ENCODE results near the gene CRAT.

The CRAT gene

GRCh38 chr9:129110740-129111527, at the start of gene CRAT, which contains the start of gene PTPA:
TSS of gene CRAT (minus strand) at chr9:129110793. CDS start at chr9:129110509, 284 bp downstream.
TSS of gene PTPA (plus strand) at chr9:129111415. CDS start at chr9:129111601, 186 bp downstream.
- DNase-seq: peak; percentile 97

GRCh38 chr9:129156163-129156562, 45.6 kb upstream of the CRAT start:
- DNase-seq: no peak

GRCh38 chr9:129154866-129155477, 44.4 kb upstream of the CRAT start:
- no peak for DNase-seq

GRCh38 chr9:129151469-129151868, 40.9 kb upstream of the CRAT start:
- DNase-seq: no peak

GRCh38 chr9:129150672-129151211, 40.1 kb upstream of the CRAT start:
- no peak for DNase-seq

GRCh38 chr9:129150122-129150521, 39.5 kb upstream of the CRAT start:
- no peak for DNase-seq

GRCh38 chr9:129149442-129149841, 38.8 kb upstream of the CRAT start:
- no peak for DNase-seq

GRCh38 chr9:129148463-129149204, 38.0 kb upstream of the CRAT start:
- DNase-seq: no peak

- DNase-seq: no peak
Observed at GRCh38 chr9:129146441-129146941, 35.9 kb upstream of the CRAT start.

- DNase-seq: no peak
Observed at GRCh38 chr9:129145841-129146292, 35.3 kb upstream of the CRAT start.

GRCh38 chr9:129145316-129145715, 34.7 kb upstream of the CRAT start:
- no peak for DNase-seq

- peak; percentile 73 for DNase-seq
Observed at GRCh38 chr9:129143031-129143927, 32.7 kb upstream of the CRAT start.

GRCh38 chr9:129142138-129142935, 31.7 kb upstream of the CRAT start:
- DNase-seq: no peak

- no peak for DNase-seq
Observed at GRCh38 chr9:129141066-129142041, 30.8 kb upstream of the CRAT start.

GRCh38 chr9:129140397-129141065, 29.9 kb upstream of the CRAT start:
- peak; percentile 85 for DNase-seq

GRCh38 chr9:129139993-129140396, 29.4 kb upstream of the CRAT start:
- peak; percentile 100 for DNase-seq

- DNase-seq: peak; percentile 90
Observed at GRCh38 chr9:129139233-129139992, 28.8 kb upstream of the CRAT start.

GRCh38 chr9:129138476-129139232, 28.1 kb upstream of the CRAT start:
- no peak for DNase-seq

Measured in NCI-H69 (cell line).